Stimulated activated CD8-positive, alpha-beta memory T cell treated with anti-CD3 and anti-CD28 coated beads, Interleukin-7, amount 100 ng/mL, for 1 hour (primary cell): ENCODE results near the gene TIAM2.
"Not testable (repeated sequence)": the region's sequence is repeated elsewhere in the genome, so short reads cannot be mapped to it uniquely, and the experiment has no call there.

ENCODE experiments used
- DNase-seq, 2 donors: peaks; one replicate each; pipeline ENCODE4 v3.0.0-alpha.2; 2020; ENCODE audit warnings: low read depth in 2 of 2

The TIAM2 gene

DNA sequence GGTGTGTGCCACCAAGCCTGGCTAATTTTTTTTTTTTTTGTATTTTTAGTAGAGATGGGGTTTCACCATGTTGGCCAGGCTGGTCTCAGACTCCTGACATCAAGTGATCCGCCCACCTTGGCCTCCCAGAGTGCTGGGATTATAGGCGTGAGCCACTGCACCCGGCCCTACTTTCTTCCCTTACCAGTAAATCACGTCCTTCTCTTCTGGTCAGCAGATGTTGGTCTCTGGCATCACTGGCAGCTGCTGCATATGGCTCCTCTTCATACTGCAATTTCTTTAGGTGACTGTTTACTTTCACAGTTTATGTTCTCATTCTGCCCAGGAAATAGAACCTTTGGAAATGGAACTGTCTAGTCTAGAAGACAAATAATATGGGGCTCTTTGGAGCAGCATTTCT lies 235.9 kb downstream of the TIAM2 start:
- not testable (repeated sequence) for DNase-seq

DNA sequence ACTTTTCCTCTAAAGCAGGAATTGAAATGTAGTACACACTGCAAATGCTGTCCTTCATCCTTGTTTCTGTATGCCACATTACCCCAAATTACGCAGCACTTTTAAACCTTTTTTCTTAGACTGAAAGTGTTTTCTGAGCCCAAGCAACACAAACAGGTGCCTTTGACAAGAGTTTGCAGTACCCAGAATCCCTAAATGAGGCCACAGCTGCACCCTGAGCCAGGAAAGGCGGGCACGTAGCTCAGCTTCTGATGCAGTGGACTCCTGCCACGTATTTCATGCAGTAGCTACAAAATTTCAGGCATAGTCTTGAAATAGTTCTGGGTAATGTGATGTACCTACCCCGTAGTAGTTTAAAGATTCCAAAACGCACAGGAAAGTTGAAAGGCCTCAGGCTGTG lies 237.7 kb downstream of the TIAM2 start:
- no peak for DNase-seq

DNA sequence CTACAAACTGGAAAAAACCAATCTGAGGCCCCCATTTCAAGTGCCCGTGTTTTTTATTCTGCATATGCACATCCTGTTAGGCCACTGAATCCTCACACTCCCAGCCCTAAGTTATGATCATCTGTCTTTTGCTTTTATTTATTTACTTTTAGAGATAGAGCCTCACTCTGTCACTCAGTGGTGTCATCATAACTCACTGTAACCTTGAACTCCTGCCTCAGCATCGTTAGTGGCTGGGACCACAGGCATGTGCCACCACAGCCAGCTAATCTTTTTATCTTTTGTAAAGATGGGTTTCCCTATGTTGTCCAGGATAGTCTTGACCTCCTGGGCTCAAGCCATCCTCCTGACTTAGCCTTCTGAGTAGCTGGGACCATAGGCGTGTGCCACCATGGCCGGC lies 239.1 kb downstream of the TIAM2 start:
- DNase-seq: no peak

DNA sequence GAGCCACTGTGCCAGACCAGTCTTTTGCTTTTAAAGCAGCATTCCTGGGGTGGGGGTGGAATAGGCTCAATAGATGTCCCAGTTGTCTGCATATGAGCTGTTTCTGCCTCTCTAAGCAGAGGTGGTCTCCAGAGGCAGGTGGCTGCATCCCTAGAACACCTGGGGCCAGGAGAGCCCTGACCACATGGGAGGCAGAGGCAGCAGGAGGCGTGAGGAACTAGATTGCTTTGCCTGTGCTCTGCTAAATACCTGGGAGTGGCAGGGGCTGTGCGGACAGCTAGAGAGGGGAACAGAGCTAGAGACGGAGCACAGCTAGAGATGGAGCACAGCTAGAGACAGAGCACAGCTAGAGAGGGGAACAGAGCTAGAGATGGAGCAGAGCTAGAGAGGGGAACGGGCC lies 239.6 kb downstream of the TIAM2 start:
- no peak for DNase-seq

DNA sequence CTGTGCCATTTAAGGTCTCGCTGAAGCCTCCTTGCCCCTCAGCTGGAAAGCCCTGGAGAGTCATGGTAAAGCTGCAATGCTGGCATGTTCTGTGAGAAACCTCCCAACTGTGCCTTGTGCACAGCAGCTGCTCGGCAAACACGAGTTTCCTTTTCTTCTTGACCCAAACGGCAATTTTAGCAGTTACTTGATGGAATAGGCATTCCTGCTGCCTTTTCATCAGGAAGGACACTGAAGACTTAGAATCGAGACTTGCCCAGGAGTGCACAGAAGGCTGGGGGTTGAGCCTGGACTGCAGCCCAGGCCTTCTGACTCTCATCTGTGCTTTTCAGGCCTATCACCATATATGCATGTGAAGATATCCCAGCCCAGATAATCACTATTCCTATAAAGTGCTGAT lies 240.0 kb downstream of the TIAM2 start:
- no peak for DNase-seq

DNA sequence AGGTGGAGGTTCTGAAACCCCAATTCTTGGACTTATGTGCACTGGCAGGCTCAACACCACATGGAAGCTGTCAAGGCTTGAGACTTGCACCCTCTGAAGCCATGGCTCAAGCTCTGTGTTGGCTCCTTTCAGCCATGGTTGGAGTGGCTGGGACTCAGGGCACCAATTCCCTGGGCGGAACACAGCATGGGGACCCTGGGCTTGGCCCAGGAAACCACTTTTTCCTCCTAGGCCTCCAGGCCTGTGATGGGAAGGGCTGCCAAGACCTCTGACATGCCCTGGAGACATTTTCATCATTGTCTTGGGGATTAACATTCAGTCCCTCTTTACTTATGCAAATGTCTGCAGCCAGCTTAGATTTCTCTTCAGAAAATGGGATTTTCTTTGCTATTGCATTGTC lies 242.5 kb downstream of the TIAM2 start:
- no peak for DNase-seq

DNA sequence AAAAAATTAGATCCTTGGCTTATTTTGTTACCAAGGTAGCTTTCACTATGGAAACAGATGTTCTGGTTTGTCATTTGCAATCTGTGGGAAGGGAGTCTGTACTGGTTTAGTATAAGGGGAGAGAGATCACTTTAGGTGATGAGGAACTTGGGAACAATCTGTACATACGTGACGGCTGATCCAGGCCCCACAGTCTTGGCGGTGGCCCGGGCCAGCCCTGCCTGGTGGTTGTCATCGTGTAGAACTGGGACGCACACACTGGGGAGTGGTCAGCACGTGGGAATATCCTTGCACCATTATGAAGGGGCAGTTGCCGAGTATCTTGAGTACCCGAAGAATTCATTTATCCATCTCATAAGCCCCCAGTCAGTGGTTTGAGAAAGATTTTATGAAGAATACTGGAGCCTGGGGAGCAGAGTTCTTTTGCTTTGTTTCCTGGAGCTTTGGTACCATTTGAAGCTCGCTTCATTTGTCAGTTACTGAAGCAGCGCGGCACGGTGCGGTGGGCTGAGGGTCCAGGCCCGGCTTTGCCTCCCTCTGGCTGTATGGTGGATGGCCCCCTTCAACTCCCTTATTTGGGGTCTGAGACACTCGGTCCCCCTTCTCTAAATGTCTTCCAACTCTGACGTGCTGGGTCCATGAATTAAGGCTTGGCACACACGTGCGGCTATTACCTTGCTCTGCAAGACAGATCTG lies 245.9 kb downstream of the TIAM2 start:
- DNase-seq: no peak

DNA sequence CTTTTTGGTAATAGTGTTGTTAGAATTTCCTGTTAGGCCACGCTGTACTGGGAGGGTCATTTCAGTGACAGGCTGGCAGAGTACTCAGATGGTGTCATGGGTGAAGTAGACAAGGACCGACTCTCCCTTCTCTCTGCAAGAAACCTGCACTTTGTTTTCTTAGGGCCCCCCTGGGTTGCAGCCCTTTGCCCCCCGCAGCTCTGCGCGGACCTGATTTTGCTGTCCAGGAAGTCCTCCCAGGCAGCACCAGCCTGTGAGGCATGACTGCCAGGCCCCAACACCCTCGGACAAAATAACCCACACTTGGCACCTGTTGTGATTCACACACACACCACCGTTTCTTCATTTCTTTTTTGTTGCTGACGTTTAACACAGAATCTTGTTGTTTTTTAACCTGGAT lies 246.9 kb downstream of the TIAM2 start:
- no peak for DNase-seq

DNA sequence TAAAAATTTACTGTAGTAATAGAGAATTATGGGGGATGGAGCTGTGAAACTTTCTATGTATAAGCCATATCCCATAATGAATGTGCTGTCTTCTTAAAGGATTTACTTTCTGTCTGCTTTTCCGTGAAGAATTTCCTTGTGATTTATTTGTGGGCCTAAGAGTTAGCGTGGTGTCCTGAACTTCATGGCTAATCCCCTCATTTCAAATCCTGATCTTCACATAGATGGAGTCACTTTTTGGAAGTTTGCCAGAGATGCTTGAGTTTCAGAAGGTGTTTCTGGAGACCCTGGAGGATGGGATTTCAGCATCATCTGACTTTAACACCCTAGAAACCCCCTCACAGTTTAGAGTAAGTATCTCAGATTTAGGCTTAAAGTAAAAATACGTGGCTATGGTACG lies 249.3 kb downstream of the TIAM2 start:
- DNase-seq: no peak

DNA sequence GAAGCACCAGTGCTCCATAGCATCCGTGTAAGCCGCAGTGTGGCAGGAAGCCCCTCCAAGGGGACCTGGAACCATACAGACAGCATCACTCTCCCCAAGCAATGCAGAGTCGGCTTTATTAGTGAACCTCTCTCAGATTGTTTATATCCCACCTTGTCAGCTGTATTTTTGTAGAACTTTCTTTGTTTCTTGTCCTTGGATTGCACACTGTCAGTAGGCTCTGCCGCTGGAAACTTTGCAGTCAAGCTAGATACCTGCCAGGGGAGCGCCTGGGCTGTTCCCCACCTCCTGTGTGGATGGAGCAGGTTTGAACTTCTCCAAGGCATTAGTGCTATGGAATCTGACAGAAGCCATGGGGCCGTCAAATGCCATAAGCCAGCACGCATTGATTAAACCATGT lies 250.1 kb downstream of the TIAM2 start:
- DNase-seq: no peak

DNA sequence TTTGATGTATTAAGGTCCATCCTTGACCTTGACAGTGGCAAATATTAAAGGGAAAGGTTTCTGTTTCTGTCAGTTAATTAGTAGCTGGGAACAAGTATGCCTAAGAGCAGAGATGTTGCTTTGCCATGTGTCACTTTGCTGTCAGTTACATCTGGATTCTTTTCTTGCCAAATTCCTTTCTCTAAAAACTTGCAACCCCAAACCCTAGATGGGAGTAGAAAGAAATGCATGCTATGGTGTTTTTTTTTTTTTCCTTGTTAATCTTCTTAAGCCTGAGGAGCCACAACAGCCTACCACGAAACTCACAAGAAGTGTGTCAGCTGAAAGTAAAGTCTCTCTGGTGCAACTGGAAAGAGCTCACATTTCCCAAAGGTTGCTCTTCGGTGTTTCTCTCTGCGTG lies 250.7 kb downstream of the TIAM2 start:
- no peak for DNase-seq

DNA sequence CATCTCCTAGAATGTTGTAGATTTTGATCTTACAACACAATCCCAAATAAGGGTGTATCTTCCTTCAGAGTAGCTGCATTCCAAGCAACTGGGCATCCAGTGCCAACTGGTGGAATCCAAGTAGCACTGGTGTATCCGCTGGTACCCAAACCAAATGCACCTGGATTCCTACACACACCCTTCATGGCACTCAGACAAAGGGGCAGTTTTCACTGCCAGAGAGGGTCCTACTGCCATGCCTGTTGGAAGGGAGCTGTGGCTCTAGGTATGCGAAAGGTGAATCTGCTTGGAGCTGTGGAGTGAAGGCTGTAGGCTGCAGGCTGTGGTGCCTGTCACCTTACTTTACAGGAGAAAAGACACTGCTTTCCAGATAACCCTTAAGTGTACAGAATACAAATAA lies 251.7 kb downstream of the TIAM2 start:
- no peak for DNase-seq

DNA sequence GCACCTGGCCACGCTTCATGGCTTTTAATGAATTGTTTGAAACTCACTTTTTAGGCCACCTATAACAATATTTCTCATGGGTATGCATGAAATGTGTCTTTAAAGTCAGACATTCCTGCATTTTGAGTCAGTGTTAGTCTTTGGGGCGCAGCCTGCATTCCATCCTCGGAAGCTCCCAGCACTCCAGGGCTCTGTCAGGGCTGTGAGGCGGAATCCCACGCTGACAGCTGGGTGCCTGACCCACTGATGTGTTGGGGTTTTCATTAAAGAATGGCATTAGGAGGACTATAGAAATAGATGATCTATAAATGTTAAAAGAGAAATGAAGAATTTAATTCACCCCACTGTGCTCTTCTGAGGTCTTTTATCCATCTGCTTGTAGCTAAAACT lies 252.5 kb downstream of the TIAM2 start:
- DNase-seq: no peak

DNA sequence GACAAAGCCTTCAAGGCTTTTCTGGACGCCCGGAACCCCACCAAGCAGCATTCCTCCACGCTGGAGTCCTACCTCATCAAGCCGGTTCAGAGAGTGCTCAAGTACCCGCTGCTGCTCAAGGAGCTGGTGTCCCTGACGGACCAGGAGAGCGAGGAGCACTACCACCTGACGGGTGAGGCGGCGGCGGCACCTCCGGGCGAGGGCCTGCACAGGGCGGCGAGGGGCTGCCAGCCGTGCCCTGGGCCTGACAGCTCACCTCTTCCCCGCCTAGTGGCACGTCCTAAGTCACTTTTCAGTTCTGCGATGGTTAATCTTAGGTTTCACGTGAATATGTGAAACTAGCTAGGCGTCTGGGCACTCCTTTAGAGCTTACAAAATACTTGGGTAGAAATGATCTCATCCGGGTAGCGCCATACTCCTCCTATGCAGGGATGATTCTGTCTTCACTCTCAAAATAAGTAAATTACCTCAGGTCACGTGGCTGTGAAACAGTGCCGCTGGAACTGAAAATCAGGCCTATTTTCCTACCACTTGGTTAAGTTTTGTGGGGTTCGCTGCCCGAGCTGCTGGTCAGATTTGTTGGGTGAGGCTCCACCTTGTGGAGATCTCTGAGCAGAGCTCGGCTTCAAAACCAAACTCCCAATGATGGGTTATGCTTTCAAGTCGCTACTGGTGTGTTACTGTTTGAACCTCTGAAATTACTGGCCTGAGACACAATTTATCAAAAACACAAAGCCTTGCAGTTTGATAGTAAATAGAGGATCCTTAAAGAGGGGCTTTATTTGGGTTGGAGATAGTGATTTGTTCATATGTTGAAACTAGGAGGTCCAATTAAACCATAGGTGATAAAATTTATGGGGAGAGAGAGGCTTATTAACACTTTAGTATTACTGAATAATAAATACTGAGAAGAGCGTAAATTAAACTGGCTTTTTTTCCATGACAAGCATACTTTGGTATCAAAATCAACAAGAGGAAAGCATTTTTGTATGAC lies 253.2 kb downstream of the TIAM2 start:
- no peak for DNase-seq

DNA sequence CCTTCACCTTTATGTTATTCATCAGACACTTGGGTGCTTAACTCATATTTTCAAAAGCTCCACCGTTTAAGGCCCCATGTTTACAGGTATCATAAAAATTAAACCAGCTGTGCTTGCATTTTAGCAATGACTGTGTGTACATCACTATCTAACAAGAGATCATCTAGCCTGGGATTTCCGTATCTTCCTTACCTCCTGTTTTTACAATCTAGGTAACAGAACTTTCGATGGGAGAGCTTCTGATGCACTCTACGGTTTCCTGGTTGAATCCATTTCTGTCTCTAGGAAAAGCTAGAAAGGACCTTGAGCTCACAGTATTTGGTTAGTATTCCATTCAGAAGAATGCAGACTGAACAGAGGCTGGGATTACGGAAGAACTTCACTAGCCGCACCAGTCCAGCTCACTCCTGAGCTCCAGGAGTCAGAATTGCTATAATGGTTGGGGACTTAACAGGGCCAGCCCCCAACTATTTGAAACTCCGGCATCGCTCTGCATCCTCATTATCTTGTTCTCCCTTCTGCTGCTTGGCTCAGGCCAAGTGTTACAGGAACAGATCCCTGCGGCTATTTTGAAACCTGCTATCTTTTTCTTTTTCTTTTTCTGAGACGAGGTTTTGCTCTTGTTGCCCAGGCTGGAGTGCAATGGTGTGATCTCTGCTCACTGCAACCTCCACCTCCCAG lies 255.7 kb downstream of the TIAM2 start:
- no peak for DNase-seq

DNA sequence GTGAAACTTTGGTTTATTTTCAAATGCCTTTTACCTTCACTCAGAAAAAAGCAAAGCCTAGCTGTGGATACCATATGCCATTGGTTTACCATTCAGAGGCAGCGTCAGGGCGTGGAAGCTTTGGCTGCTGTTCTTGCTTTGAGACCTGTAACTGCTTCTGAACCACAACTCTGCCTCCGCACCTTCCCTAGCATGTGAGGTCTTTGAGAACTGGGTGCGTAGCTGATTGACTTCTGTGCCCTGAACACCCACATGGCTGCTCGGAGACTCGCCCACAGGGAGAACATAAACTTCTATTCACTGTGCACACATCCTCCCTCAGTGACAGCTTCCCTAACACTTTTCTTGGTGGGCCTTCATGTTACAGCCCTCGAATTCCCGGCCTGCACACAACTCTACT lies 257.5 kb downstream of the TIAM2 start:
- DNase-seq: no peak

DNA sequence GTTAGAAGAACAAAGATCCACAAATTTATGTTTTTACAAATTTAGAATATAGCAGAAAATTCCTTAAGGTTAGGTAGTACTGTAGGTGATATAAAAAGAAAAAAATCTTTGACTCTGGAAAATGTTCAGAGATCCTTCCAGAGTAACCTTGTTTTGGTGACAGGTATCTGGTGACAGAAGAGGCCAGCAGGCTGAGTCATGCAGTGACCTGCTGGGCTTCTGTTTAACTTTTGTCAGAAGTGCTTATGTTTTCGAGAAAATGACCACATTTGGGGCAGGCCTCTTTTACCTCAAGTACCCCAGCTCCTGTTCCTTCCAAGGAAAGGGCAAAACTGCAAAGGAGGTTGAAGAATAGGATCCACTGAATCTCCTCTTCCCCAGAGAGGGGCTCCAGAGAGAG lies 258.2 kb downstream of the TIAM2 start:
- DNase-seq: no peak

DNA sequence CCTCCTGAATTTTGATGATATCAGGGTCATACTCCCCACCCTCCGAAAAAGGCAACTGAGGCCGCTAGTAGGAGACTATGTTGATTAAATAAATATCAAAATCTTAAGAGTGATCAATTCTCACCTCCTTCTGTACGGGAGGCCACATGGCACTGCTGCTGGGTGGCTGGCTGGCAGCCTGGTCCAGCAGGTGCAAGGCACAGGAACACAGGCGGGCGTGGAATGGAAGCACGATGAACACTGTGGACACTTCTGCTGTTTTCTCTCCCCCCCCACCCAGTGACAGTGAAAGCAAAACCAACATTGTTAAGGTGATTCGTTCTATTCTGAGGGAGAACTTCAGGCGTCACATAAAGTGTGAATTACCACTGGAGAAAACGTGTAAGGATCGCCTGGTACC lies 259.0 kb downstream of the TIAM2 start:
- no peak for DNase-seq

DNA sequence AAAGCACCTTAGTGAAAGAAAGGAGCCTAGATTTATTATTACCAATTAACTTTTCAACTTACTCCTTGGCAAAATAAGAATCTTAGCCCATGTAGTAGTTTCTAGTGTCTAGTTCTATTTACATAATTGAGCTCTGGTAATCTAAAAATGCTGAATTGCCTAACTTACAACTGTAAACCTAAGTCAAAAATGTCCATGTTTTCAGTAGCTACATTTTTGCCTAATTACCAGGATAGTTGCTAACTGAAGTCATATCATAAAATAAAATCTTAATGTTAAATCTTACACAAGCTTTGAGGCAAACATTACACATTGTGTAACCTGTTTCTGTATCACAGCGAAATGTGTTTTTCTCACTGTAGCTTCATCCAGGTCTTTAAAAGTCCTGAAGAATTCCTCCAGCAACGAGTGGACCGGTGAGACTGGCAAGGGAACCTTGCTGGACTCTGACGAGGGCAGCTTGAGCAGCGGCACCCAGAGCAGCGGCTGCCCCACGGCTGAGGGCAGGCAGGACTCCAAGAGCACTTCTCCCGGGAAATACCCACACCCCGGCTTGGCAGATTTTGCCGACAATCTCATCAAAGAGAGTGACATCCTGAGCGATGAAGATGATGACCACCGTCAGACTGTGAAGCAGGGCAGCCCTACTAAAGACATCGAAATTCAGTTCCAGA lies 261.1 kb downstream of the TIAM2 start:
- DNase-seq: no peak

DNA sequence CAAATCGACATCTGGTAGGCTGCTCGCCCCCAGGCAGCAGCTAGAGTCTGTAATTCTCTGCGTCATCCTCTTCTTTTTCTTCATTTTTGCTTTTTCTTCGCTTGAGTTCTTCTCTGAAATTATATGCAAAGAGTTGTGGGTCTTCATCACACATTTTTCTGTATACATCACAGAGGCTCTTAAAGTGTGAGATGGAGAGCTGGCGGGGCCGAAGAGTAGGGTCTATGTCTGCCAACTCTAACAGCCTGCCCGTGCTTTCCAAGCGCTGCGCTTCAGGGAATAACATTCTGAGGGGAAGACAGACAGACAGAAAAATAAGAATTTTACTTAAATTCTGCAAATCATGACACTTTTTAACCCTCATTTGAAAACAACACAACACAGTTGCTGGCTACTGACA lies 262.7 kb downstream of the TIAM2 start:
- DNase-seq: no peak

DNA sequence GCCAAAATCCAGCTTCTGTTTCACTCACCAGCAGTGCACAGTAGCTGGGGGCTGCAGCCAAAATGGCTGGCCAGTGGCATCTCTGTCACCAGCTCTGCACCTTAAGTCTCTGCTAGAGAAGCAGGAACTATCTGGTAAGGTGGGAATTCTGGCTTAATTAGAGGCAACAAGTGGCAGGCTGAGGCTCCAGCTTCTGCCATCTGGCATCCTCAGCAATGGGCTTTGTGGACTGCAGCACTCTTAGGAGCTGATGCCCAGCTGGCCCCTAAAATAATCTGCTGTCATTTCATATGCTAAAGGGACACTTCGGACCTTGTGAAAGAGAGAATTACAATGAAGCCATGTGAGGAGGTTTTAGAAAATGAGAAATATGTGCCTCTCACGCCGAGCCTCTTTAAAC lies 264.1 kb downstream of the TIAM2 start:
- no peak for DNase-seq

DNA sequence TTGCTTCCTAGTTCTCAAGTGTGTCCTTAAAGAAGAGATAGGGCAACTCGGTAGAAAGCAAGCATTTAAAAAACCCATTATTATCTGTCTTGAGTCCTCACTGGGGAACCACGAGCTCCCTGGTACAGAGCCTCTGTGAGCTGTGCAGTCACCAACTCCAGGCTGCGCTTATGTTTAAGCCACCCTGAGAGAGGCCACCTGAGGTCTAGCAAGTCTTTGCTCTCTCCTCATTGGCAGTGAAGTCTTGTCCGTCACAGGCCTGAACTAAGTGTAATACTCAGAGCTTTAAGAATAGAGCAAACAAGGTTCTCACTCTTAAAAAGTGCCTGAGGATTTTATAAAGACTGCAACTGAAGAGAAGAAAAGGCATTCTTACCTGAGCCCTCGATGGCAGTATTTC lies 264.8 kb downstream of the TIAM2 start:
- no peak for DNase-seq
